Measurements from ENCODE around the gene LIFR. TPM values are rescaled to one million over a fixed set of nuclear protein-coding genes. Genes with fewer than 3 reads are reported as not detected.

LIFR gene
- total RNA-seq, 1 experiment from 2014 or later, result 7.8 TPM

DNA sequence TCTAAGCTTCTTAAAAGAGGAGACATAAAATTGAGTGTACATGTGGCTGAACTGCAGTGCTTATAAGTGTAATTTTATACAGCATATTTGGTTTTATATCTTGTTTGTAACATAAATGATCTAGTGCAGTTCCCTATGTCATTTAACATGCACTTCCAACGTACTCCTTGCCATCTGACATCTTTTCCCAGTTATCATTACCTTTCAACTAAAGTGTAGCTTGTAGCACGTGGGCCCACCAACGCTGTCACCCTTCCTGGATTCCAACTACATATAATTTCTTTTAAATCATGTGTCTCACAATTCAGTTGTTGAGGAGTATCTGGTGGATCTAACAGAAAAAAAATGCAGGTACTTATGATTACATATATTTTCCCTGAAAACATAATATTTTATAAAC lies 50.1 kb downstream of the LIFR start:
- no peak overlapping the region for H3K9ac ChIP-seq (ENCODE audit: extremely low read depth, insufficient read length, low read length)

More for the DNA sequence above, 50.1 kb downstream of the LIFR start:
- H3K27me3 ChIP-seq (ENCODE audit: insufficient read depth, low read length), result no peaks in the 10 kb centered on the region
- no peak overlapping the region for H2BK5ac ChIP-seq (ENCODE audit: insufficient read length, low read length)
- no peak overlapping the region for H4K91ac ChIP-seq (ENCODE audit: insufficient read length, low read depth, low read length)
- no peak overlapping the region for H2AFZ ChIP-seq (ENCODE audit: low read length)
- no peak overlapping the region for H3K4ac ChIP-seq (ENCODE audit: low read depth, low read length)
- no peak overlapping the region for H4K8ac ChIP-seq (replicated peaks; ENCODE audit: insufficient read length, low read depth, low read length)
- H2BK120ac ChIP-seq (ENCODE audit: low read depth, low read length, poor library complexity, severe bottlenecking), result no peak overlapping the region
- H3K14ac ChIP-seq (ENCODE audit: insufficient read depth, low read length), result no peak overlapping the region
- no peaks in the 10 kb centered on the region for H3K27me3 Mint-ChIP-seq (ENCODE audit: low read depth)
- WGBS (ENCODE audit: extremely low coverage, insufficient read length, low lambda C conversion rate), result no CpG with 5 or more reads among the region's 3 CpGs
- H3K56ac ChIP-seq (ENCODE audit: insufficient read length, low read depth, low read length), result no peak overlapping the region
- H2BK12ac ChIP-seq (ENCODE audit: insufficient read length, low read depth, low read length), result no peak overlapping the region
- H3K4me1 Mint-ChIP-seq, result peaks cover 0 to 7% of the 10 kb centered on the region in 2 experiments
- no peaks in the 10 kb centered on the region for H3K4me1 ChIP-seq (ENCODE audit: insufficient read depth, low read length)
- H3K27ac Mint-ChIP-seq, result no peak overlapping the region
- TF ChIP-seq CTCF (conservative IDR thresholded peaks at IDR 0.05), result no peak
- H4K5ac ChIP-seq (ENCODE audit: insufficient read length, low read depth, low read length), result no peak overlapping the region
- H3K9me3 ChIP-seq (ENCODE audit: control insufficient read depth, low read depth, low read length), result no peaks in the 10 kb centered on the region
- H3K79me1 ChIP-seq (ENCODE audit: insufficient read depth, low read depth, low read length, poor library complexity, severe bottlenecking), result no peaks in the 10 kb centered on the region
- H3K27ac ChIP-seq (ENCODE audit: insufficient read length, low read depth, low read length), result no peak overlapping the region
- DNase-seq, result no peak
- H2AK5ac ChIP-seq (ENCODE audit: insufficient read length, low read length), result no peak overlapping the region
- no peak overlapping the region for H3T11ph ChIP-seq (ENCODE audit: low read length)
- no peaks in the 10 kb centered on the region for H3K79me2 ChIP-seq (ENCODE audit: insufficient read depth, low read length)
- H3K18ac ChIP-seq (ENCODE audit: insufficient read length, low read depth, low read length), result no peak overlapping the region
- H3K4me3 Mint-ChIP-seq, result no peak overlapping the region
- H2BK15ac ChIP-seq (ENCODE audit: low read depth, low read length), result no peak overlapping the region
- H4K20me1 ChIP-seq (ENCODE audit: control insufficient read depth, insufficient read depth, insufficient read length), result no peaks in the 10 kb centered on the region
- no peaks in the 10 kb centered on the region for H3K9me3 Mint-ChIP-seq
- H3K23me2 ChIP-seq (ENCODE audit: insufficient read length, low read depth, low read length, poor library complexity, severe bottlenecking), result no peaks in the 10 kb centered on the region
- no peaks in the 10 kb centered on the region; a peak in 1 of 7 replicates for H3K36me3 Mint-ChIP-seq (ENCODE audit: insufficient read depth in 1 of 3, low read depth in 3 of 3)
- H2BK20ac ChIP-seq (ENCODE audit: low read depth, low read length, poor library complexity, severe bottlenecking), result no peak overlapping the region
- no peak overlapping the region for H3K4me2 ChIP-seq (ENCODE audit: insufficient read depth, insufficient read length, low read length)
- no peak overlapping the region for H3K23ac ChIP-seq (ENCODE audit: insufficient read length, low read depth, low read length)

All from H9 (cell line).